B cell (primary cell): ENCODE results near the gene GMPPA. TPM values are rescaled to one million over a fixed set of nuclear protein-coding genes. Genes with fewer than 3 reads are reported as not detected.

Experiments
- ATAC-seq: fragments of 200-7000 bp; cut with Tn5 transposase; one replicate; pipeline ENCODE4 v1.10.0; 2021; ENCODE audit warnings: low read depth, mild to moderate bottlenecking, moderate number of reproducible peaks, moderate library complexity
- CTCF ChIA-PET: fragments of 350-600 bp; sonication (Branson Sonifier 250); formaldehyde crosslinking; loops from one replicate; lab custom pipeline; 2021; ENCODE audit warnings: antibody characterized with exemption, inconsistent platforms; lab: Charles Lee
- POLR2A ChIA-PET: fragments of 350-600 bp; sonication (Branson Sonifier 250); formaldehyde crosslinking; loops from one replicate; lab custom pipeline; 2021; ENCODE audit warnings: antibody characterized with exemption; lab: Charles Lee
- DNase-seq: peaks from one replicate; pipeline ENCODE4 v3.0.0; 2013
- H2AFZ ChIP-seq: 2 replicates; pipeline ENCODE4 v1.6.1; 2012; ENCODE audit warnings: mild to moderate bottlenecking, low read depth, low read length; ENCODE audit not compliant: insufficient read depth, poor library complexity, severe bottlenecking
- H3K27ac ChIP-seq, 2 donors: 1 replicate in 1 of 2; 2 replicates in 1 of 2; pipeline ENCODE4 v1.5.1; 2012 to 2013; ENCODE audit warnings: low read length in 2 of 2, mild to moderate bottlenecking in 2 of 2, moderate library complexity in 1 of 2
- H3K27me3 ChIP-seq, 4 experiments: fragments of 200-600 bp in 1 of 4; sonication (generic) in 1 of 4; replicated peaks in 1 of 4; 1 replicate in 2 of 4; 2 replicates in 2 of 4; pipeline versions ENCODE4 v1.6.1 to v1.7.0; 2013 to 2016; ENCODE audit warnings: low read length in 3 of 4, mild to moderate bottlenecking in 2 of 4, mixed read lengths in 1 of 4, moderate library complexity in 1 of 4; ENCODE audit not compliant: insufficient read depth in 4 of 4, control insufficient read depth in 3 of 4; ENCODE audit errors: control extremely low read depth in 1 of 4
- H3K36me3 ChIP-seq, 2 experiments: replicated peaks in 1 of 2; 1 replicate in 1 of 2; 2 replicates in 1 of 2; pipeline versions ENCODE4 v1.6.1 to v1.7.1; 2013; ENCODE audit warnings: low read length in 1 of 2; ENCODE audit not compliant: insufficient read depth in 2 of 2, control insufficient read depth in 1 of 2; ENCODE audit errors: control extremely low read depth in 1 of 2, extremely low read depth in 1 of 2
- H3K4me1 ChIP-seq, 2 donors: fragments of 200-600 bp in 1 of 2; sonication (generic) in 1 of 2; 1 replicate in 1 of 2; 2 replicates in 1 of 2; pipeline versions ENCODE4 v1.5.1 to v1.6.1; 2013 to 2017; ENCODE audit warnings: low read length in 2 of 2; ENCODE audit not compliant: control insufficient read depth in 2 of 2, insufficient read depth in 2 of 2
- H3K4me2 ChIP-seq: replicated peaks from 2 replicates; pipeline ENCODE3; 2012; ENCODE audit warnings: mild to moderate bottlenecking, low read depth, low read length; ENCODE audit not compliant: poor library complexity, severe bottlenecking
- H3K4me3 ChIP-seq, 5 experiments: fragments of 200-600 bp in 1 of 5; sonication (generic) in 1 of 5; 1 replicate in 3 of 5; 2 replicates in 2 of 5; pipeline versions ENCODE4 v1.5.1 to v1.7.0; 2011 to 2016; ENCODE audit warnings: low read length in 4 of 5, mild to moderate bottlenecking in 4 of 5, low read depth in 2 of 5, control low read depth in 1 of 5, moderate library complexity in 1 of 5; ENCODE audit not compliant: insufficient read depth in 1 of 5; ENCODE audit errors: control extremely low read depth in 1 of 5, extremely low read depth in 1 of 5
- H3K79me2 ChIP-seq: fragments of 200-600 bp; sonication (generic); one replicate; pipeline ENCODE4 v1.6.0; 2016; ENCODE audit warnings: low read length; ENCODE audit not compliant: control insufficient read depth, insufficient read depth
- H3K9ac ChIP-seq: fragments of 200-600 bp; sonication (generic); 2 replicates; pipeline ENCODE4 v1.6.1; 2017; ENCODE audit warnings: mild to moderate bottlenecking, low read length, moderate library complexity
- H3K9me3 ChIP-seq, 3 donors: one replicate each; pipeline versions ENCODE4 v1.6.1 to v1.7.1; 2013; ENCODE audit warnings: low read length in 2 of 3; ENCODE audit not compliant: control insufficient read depth in 2 of 3, insufficient read depth in 1 of 3; ENCODE audit errors: control extremely low read depth in 1 of 3
- H4K20me1 ChIP-seq: 2 replicates; pipeline ENCODE4 v1.6.0; 2012; ENCODE audit warnings: mild to moderate bottlenecking, low read length; ENCODE audit not compliant: insufficient read depth, control insufficient read depth, poor library complexity, severe bottlenecking
- H3K27ac Mint-ChIP-seq: one replicate; pipeline ENCODE4 v1.8.0; 2021; ENCODE audit warnings: mixed read lengths
- H3K27me3 Mint-ChIP-seq: one replicate; pipeline ENCODE4 v1.8.0; 2021; ENCODE audit warnings: mixed read lengths
- H3K4me1 Mint-ChIP-seq: one replicate; pipeline ENCODE4 v1.8.0; 2021; ENCODE audit warnings: mixed read lengths
- H3K4me3 Mint-ChIP-seq: one replicate; pipeline ENCODE4 v1.8.0; 2021; ENCODE audit warnings: mixed read lengths
- H3K9me3 Mint-ChIP-seq: one replicate; pipeline ENCODE4 v1.8.0; 2022; ENCODE audit warnings: mixed read lengths; ENCODE audit not compliant: insufficient read depth
- CTCF ChIP-seq: fragments of 200-600 bp; IDR thresholded peaks from one replicate; pipeline ENCODE4 v1.8.0; 2022; ENCODE audit warnings: antibody characterized with exemption, mild to moderate bottlenecking
- EZH2 ChIP-seq: IDR thresholded peaks from 2 replicates; pipeline ENCODE4 v1.6.1; 2012; ENCODE audit warnings: borderline replicate concordance, low read depth, mild to moderate bottlenecking, moderate library complexity, low read length; ENCODE audit not compliant: insufficient read depth, poor library complexity, severe bottlenecking
- WGBS: methylation state at CpG from one replicate; pipeline ENCODE4 v1.1.5; 2013; ENCODE audit warnings: missing lambda C conversion rate; ENCODE audit not compliant: insufficient coverage; 5-methylcytosine and 5-hydroxymethylcytosine counted together
- intact Hi-C: fragments of 100-400 bp; cut with micrococcal nuclease; formaldehyde crosslinking; loops from one replicate; pipeline ENCODE4 v1.10.0; 2022
- polyA plus RNA-seq: library from polyadenylated mRNA; depleted of rRNA; stranded (reverse); fragments of >200 nt; gene quantifications from 2 replicates; pipeline ENCODE4 v1.2.3, GENCODE V29; 2012
- total RNA-seq, 2 donors: library from RNA; stranded (reverse); fragments of 120-200 nt in 1 of 2; gene quantifications; 1 replicate in 1 of 2; 2 replicates in 1 of 2; pipeline versions ENCODE4 v1.2.3 to v1.2.4, GENCODE V29; 2013 to 2022

GMPPA gene
- total and polyA plus RNA-seq, 2 donors (not counting 1 experiment from before 2014, with no cell fraction given), result 27.8 to 67.9 TPM

GRCh38 chr2:219490600-219491130 is 8.0 kb upstream of the GMPPA start:
- Histone ChIP-seq H3K27me3 (peaks cover 0 to 60% (median 26%) of the 10 kb centered on the region in 4 experiments), H3K4me2 (no peak overlapping the region), H3K36me3 (no peaks in the 10 kb centered on the region), H3K9ac (no peak overlapping the region), H2AFZ (no peak overlapping the region), H3K4me3 (no peak overlapping the region), H3K79me2 (no peaks in the 10 kb centered on the region), H3K4me1 (peaks cover 4 to 6% of the 10 kb centered on the region in 2 donors), H4K20me1 (no peaks in the 10 kb centered on the region), H3K9me3 (peaks cover 0 to 2% (median 0%) of the 10 kb centered on the region in 3 donors), H3K27ac (no peak overlapping the region)
- Mint-ChIP-seq H3K27me3 (peaks cover 56% of the 10 kb centered on the region), H3K4me3 (no peak overlapping the region), H3K4me1 (peaks cover 2% of the 10 kb centered on the region), H3K27ac (no peak overlapping the region), H3K9me3 (no peaks in the 10 kb centered on the region)
- DNase-seq (no peak), ATAC-seq (no peak)
- POLR2A ChIA-PET, result no interaction called here
- 94% methylated on average over 5 of the region's 10 CpGs for WGBS
- intact Hi-C loops, result no loop called here
- TF ChIP-seq EZH2 (no peak), CTCF (no peak)
- CTCF ChIA-PET, result interaction anchor here (2.1 to 10.4 kb wide), 2 partner anchors 19 to 39 kb away, joined by 5 to 123 read pairs; no protein-coding TSS in a partner anchor

DNA sequence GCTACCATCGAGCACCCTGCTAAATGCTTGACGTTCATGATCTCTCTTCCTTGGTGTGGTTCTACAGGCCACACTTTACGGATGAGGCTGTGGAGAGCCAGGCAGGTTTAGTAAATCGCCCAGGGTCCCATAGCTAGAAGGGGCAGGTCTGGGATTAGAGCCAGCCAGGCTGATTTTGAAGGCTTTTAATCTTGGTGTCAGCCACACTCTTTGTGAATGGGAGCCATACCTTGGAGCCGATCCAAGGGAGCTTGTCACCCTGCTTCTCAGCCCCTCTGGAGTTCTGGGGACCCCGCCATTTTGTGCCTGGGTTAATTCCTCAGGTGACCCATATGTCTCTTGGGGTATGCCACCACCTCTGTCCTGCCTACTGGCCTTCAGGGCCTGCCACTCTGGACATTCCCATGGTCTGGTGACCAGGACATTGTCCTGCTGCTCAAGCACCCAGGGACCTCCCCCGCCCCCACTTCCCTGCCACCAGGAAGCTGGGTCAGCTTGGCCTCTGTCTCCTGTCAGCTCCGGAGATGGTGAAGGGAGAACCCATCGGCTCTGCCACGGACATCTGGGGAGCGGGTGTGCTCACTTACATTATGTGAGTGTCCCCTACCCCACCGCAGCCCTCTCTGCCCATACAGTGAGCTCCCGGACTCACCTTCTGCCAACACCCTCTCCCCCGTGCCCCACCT is 7.3 kb upstream of the GMPPA start:
- Histone ChIP-seq H3K9me3 (peaks cover 0 to 8% (median 0%) of the 10 kb centered on the region in 3 donors), H2AFZ (no peak overlapping the region), H3K79me2 (no peaks in the 10 kb centered on the region), H4K20me1 (no peaks in the 10 kb centered on the region), H3K27me3 (peaks cover 0 to 60% (median 26%) of the 10 kb centered on the region in 4 experiments), H3K4me3 (no peak overlapping the region), H3K9ac (no peak overlapping the region), H3K4me1 (peaks cover 9 to 14% of the 10 kb centered on the region in 2 donors), H3K4me2 (no peak overlapping the region), H3K27ac (no peak overlapping the region), H3K36me3 (no peaks in the 10 kb centered on the region)
- TF ChIP-seq EZH2 (no peak), CTCF (no peak)
- CTCF ChIA-PET, result interaction anchor here (1.2 to 10.4 kb wide), 3 partner anchors 18 to 69 kb away, joined by 5 to 123 read pairs (median 5); no protein-coding TSS in a partner anchor
- no peaks in the 10 kb centered on the region for H3K9me3 Mint-ChIP-seq
- H3K4me1 Mint-ChIP-seq, result peaks cover 5% of the 10 kb centered on the region
- intact Hi-C loops, result no loop called here
- no peak for DNase-seq
- POLR2A ChIA-PET, result no interaction called here
- 85% methylated on average over 9 of the region's 14 CpGs for WGBS
- H3K27me3 Mint-ChIP-seq, result peaks cover 53% of the 10 kb centered on the region
- no peak overlapping the region for H3K4me3 Mint-ChIP-seq
- ATAC-seq, result no peak
- no peak overlapping the region for H3K27ac Mint-ChIP-seq
